ENCODE measurements around the gene PACRG. TPM values are rescaled to one million over a fixed set of nuclear protein-coding genes. Genes with fewer than 3 reads are reported as not detected.
A peak's percentile ranks its signal among the peaks of the same experiment; 100 is the strongest.

PACRG gene
- polyA plus RNA-seq, 3 donors: not detected

GRCh38 chr6:163136681-163137397, 409.1 kb downstream of the PACRG start:
- DNase-seq: no peak
- intact Hi-C loops (cut with micrococcal nuclease): no loop called here
- Histone ChIP-seq H3K4me1 (ENCODE audit: control insufficient read depth in 1 of 2, insufficient read depth in 2 of 2, low read length in 2 of 2) (no peaks in the 10 kb centered on the region), H3K36me3 (replicated peaks in 1 of 2; ENCODE audit: control insufficient read depth in 1 of 2, insufficient read depth in 2 of 2, low read length in 2 of 2) (no peaks in the 10 kb centered on the region), H2AFZ (ENCODE audit: insufficient read depth, low read depth, low read length, poor library complexity, severe bottlenecking) (no peak overlapping the region), H3K9me3 (replicated peaks in 1 of 2; ENCODE audit: control insufficient read depth in 1 of 2, insufficient read depth in 1 of 2, low read length in 2 of 2) (peaks cover 0 to 9% of the 10 kb centered on the region in 2 donors), H3K4me2 (replicated peaks; ENCODE audit: extremely low read depth, low read length, poor library complexity, severe bottlenecking) (no peak overlapping the region), H4K20me1 (ENCODE audit: insufficient read depth, low read length) (no peaks in the 10 kb centered on the region), H3K9ac (ENCODE audit: insufficient read depth, low read length, poor library complexity, severe bottlenecking) (no peak overlapping the region), H3K27ac (ENCODE audit: low read depth in 1 of 2, low read length in 2 of 2) (no peak overlapping the region), H3K27me3 (ENCODE audit: control insufficient read depth in 2 of 2, insufficient read depth in 2 of 2, low read length in 2 of 2) (no peaks in the 10 kb centered on the region), H3K4me3 (replicated peaks in 1 of 3; ENCODE audit: low read depth in 2 of 3, low read length in 3 of 3) (no peak overlapping the region), H3K79me2 (ENCODE audit: insufficient read depth, low read length) (no peaks in the 10 kb centered on the region)
- no peaks in the 10 kb centered on the region for H3K4me1 Mint-ChIP-seq
- H3K9me3 Mint-ChIP-seq: peaks cover 1 to 9% (median 4%) of the 10 kb centered on the region in 7 donors
- H3K27me3 Mint-ChIP-seq (ENCODE audit: low read depth in 3 of 3): peaks cover 0 to 3% (median 0%) of the 10 kb centered on the region in 3 donors
- TF ChIP-seq CTCF (IDR thresholded peaks at IDR 0.05): no peak
- 96% methylated on average over 3 of the region's 10 CpGs for WGBS (ENCODE audit: insufficient coverage)
- H3K27ac Mint-ChIP-seq: no peak overlapping the region
- no peaks in the 10 kb centered on the region for H3K36me3 Mint-ChIP-seq
- no peak overlapping the region for H3K4me3 Mint-ChIP-seq

- Histone ChIP-seq H3K9ac (ENCODE audit: insufficient read depth, low read length, poor library complexity, severe bottlenecking) (no peak overlapping the region), H2AFZ (ENCODE audit: insufficient read depth, low read depth, low read length, poor library complexity, severe bottlenecking) (no peak overlapping the region), H4K20me1 (ENCODE audit: insufficient read depth, low read length) (no peaks in the 10 kb centered on the region), H3K79me2 (ENCODE audit: insufficient read depth, low read length) (no peaks in the 10 kb centered on the region), H3K4me1 (ENCODE audit: control insufficient read depth in 1 of 2, insufficient read depth in 2 of 2, low read length in 2 of 2) (no peaks in the 10 kb centered on the region), H3K4me2 (replicated peaks; ENCODE audit: extremely low read depth, low read length, poor library complexity, severe bottlenecking) (no peak overlapping the region), H3K4me3 (replicated peaks in 1 of 3; ENCODE audit: low read depth in 2 of 3, low read length in 3 of 3) (no peak overlapping the region), H3K27ac (ENCODE audit: low read depth in 1 of 2, low read length in 2 of 2) (no peak overlapping the region), H3K27me3 (ENCODE audit: control insufficient read depth in 2 of 2, insufficient read depth in 2 of 2, low read length in 2 of 2) (no peaks in the 10 kb centered on the region), H3K36me3 (replicated peaks in 1 of 2; ENCODE audit: control insufficient read depth in 1 of 2, insufficient read depth in 2 of 2, low read length in 2 of 2) (no peaks in the 10 kb centered on the region), H3K9me3 (replicated peaks in 1 of 2; ENCODE audit: control insufficient read depth in 1 of 2, insufficient read depth in 1 of 2, low read length in 2 of 2) (peaks cover 0 to 9% of the 10 kb centered on the region in 2 donors)
- 93% methylated on average over 14 of the region's 21 CpGs for WGBS (ENCODE audit: insufficient coverage)
- TF ChIP-seq CTCF (IDR thresholded peaks at IDR 0.05): no peak
- H3K9me3 Mint-ChIP-seq: peaks cover 1 to 9% (median 4%) of the 10 kb centered on the region in 7 donors
- H3K27ac Mint-ChIP-seq: peak overlapping the region in 1 of 7 donors; percentile 10
- H3K4me3 Mint-ChIP-seq: no peak overlapping the region
- peaks cover 0 to 3% (median 0%) of the 10 kb centered on the region in 3 donors for H3K27me3 Mint-ChIP-seq (ENCODE audit: low read depth in 3 of 3)
- intact Hi-C loops (cut with micrococcal nuclease): no loop called here
- no peak for DNase-seq
- no peaks in the 10 kb centered on the region for H3K36me3 Mint-ChIP-seq
- no peaks in the 10 kb centered on the region for H3K4me1 Mint-ChIP-seq
These were observed 409.7 kb downstream of the PACRG start for GRCh38 chr6:163137398-163137881.
